ENCODE results near the gene MYH6.

- no peak for TF ChIP-seq CTCF (IDR thresholded peaks at IDR 0.05)
- TF ChIP-seq POLR2A (IDR thresholded peaks at IDR 0.05), result no peak
Measured at GRCh38 chr14:23371865-23372264, 36.2 kb downstream of the MYH6 start.

Data from body of pancreas (tissue), 4 donors.